ENCODE measurements around the gene ASTN2.

DNA sequence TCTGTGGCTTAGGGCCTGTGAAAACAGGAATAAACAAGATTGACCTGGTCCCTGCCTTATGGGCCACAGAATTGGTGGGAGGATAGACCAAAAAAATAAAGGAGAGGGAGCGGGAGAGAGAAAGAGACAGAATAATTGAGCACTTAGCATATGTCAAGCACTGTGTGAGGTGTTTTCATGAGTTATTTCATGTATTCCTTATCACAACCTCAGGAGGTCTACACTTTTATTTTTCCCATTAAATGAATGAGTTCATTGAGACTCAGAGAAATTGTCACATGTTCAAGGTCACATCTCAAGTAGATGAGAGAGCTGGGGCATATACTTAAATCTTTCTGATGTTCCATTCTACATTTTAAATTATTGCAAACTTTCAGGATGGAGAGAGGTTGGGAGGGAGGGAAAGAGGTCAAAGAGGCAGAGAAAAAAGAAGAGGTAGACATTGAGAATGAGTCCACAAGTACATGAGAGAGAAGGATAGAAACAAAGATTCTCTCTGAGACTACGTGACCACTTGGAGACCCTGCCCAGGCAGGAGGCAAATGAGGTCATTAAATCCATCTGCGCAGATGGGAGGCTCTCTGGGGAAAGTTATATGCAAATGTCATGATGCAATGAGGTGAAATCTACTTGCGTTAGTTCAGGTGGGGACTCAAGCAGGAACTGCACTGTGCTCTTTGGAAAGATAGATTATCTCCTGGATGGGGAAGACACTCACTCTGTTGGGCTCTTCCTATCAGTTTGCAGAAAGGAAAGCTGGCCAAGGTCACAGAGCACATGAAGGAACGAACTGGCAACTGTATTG is 1019.8 kb downstream of the ASTN2 start:
- TF ChIP-seq CTCF (IDR thresholded peaks at IDR 0.05) (no peak), POLR2AphosphoS5 (IDR thresholded peaks at IDR 0.05) (no peak), POLR2A (IDR thresholded peaks at IDR 0.05) (no peak)

All from transverse colon (tissue), 4 donors.